ENCODE results near the gene ZNF385D. TPM values are rescaled to one million over a fixed set of nuclear protein-coding genes. Genes with fewer than 3 reads are reported as not detected.

Gene ZNF385D
- total and polyA plus RNA-seq, 8 donors: 1.6 to 28.6 (median 17.5) TPM

DNA sequence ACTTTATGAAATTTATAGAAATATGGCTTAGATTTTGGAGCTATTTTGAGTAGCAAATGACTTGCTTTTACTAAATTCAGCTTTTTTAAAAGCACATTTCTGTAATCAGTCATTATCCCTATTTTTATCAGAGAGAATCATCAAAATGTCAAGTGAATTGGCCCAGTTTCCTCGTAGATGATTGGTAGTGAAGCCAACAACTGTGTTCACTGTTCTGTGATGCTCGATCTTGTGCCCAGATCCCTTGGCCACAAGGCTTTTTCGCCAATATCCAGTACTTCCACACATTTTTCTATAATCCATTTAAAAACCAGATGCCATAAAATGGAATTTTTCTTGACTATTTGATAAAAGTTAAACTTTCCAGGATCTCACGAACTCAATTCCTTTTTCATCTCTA, 336.5 kb downstream of the ZNF385D start:
- H3K4me3 ChIP-seq: no peak overlapping the region
- no peak for ATAC-seq
- H3K9me3 ChIP-seq: no peaks in the 10 kb centered on the region
- no peaks in the 10 kb centered on the region for H3K27me3 ChIP-seq
- DNase-seq: no peak
- TF ChIP-seq, protein P1, sequence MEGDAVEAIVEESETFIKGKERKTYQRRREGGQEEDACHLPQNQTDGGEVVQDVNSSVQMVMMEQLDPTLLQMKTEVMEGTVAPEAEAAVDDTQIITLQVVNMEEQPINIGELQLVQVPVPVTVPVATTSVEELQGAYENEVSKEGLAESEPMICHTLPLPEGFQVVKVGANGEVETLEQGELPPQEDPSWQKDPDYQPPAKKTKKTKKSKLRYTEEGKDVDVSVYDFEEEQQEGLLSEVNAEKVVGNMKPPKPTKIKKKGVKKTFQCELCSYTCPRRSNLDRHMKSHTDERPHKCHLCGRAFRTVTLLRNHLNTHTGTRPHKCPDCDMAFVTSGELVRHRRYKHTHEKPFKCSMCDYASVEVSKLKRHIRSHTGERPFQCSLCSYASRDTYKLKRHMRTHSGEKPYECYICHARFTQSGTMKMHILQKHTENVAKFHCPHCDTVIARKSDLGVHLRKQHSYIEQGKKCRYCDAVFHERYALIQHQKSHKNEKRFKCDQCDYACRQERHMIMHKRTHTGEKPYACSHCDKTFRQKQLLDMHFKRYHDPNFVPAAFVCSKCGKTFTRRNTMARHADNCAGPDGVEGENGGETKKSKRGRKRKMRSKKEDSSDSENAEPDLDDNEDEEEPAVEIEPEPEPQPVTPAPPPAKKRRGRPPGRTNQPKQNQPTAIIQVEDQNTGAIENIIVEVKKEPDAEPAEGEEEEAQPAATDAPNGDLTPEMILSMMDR (IDR thresholded peaks at IDR 0.05): no peak
- intact Hi-C loops (cut with DNase I): no loop called here
- no peak overlapping the region for H3K27ac ChIP-seq
- no peaks in the 10 kb centered on the region for H3K4me1 ChIP-seq
- no peaks in the 10 kb centered on the region for H3K36me3 ChIP-seq

DNA sequence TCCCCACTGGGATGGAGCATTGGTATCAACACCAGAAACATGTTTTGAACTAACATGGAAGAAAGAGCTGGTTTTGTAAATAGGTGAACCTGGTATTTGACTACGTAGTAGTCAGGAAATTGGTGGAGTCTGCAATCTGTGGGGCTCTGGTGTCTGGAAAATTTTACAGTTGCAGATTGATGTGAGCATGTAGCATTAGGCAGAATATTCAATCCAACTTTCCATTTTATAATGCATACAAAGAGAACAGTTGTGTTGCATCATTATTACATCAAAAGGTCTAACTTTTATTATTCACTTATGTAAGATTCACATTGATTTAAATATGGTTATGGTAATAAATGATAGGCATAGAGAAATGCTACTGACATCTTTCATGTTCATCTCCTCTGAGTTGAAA, 340.0 kb downstream of the ZNF385D start:
- no peak overlapping the region for H3K4me3 ChIP-seq
- TF ChIP-seq, protein P1 (IDR thresholded peaks at IDR 0.05): no peak
- no peaks in the 10 kb centered on the region for H3K36me3 ChIP-seq
- no peak for DNase-seq
- peaks cover 0 to 2% of the 10 kb centered on the region in 2 donors for H3K9me3 ChIP-seq
- no peaks in the 10 kb centered on the region for H3K4me1 ChIP-seq
- H3K27ac ChIP-seq: no peak overlapping the region
- intact Hi-C loops (cut with DNase I): no loop called here
- no peaks in the 10 kb centered on the region for H3K27me3 ChIP-seq
- ATAC-seq: no peak

DNA sequence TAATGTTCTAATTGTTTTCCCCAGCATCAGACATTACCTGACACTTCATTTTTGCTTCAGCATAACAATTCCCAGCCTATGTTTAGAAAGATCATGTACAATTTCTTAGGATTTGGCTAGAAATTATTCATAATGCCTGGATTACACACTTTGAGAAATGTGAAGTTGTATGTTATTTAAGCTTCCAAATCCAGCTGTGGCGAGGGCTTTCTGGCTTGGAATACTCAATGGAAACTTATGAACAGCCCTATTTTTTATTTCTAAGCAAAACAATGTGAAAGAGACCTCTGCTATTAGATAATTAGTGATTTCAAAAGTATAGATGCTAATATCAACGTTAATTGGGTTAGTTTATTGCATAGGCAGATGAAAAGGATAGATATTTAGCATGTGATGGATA, 341.6 kb downstream of the ZNF385D start:
- Histone ChIP-seq H3K27me3 (no peaks in the 10 kb centered on the region), H3K36me3 (no peaks in the 10 kb centered on the region), H3K4me1 (no peaks in the 10 kb centered on the region), H3K27ac (no peak overlapping the region), H3K4me3 (no peak overlapping the region), H3K9me3 (peaks cover 0 to 19% of the 10 kb centered on the region in 2 donors)
- intact Hi-C loops (cut with DNase I): no loop called here
- DNase-seq (no peak), ATAC-seq (no peak)
- TF ChIP-seq, protein P1 (IDR thresholded peaks at IDR 0.05): no peak

DNA sequence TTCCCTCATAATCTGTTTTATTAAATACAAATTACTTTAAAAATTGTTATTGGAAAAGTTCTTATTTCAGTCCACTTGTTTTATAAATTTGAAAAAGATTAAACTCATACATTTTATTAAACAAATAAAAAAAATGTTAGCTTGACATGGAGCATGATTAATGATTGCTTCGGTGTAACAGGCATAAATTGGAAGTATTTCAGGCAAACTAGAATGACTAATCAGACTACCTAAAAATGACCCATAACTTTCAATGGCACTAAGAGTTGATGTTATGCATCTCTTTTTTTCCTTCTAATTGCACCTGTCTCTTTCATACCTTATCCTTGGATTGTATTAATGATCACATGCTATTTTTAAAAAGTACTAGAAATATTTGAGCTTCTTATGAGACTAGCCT, 343.3 kb downstream of the ZNF385D start:
- Histone ChIP-seq H3K4me3 (no peak overlapping the region), H3K9me3 (peaks cover 0 to 29% of the 10 kb centered on the region in 2 donors), H3K4me1 (no peaks in the 10 kb centered on the region), H3K36me3 (no peaks in the 10 kb centered on the region), H3K27ac (no peak overlapping the region), H3K27me3 (no peaks in the 10 kb centered on the region)
- ATAC-seq: no peak
- no peak for DNase-seq
- intact Hi-C loops (cut with DNase I): no loop called here
- TF ChIP-seq, protein P1 (IDR thresholded peaks at IDR 0.05): no peak

DNA sequence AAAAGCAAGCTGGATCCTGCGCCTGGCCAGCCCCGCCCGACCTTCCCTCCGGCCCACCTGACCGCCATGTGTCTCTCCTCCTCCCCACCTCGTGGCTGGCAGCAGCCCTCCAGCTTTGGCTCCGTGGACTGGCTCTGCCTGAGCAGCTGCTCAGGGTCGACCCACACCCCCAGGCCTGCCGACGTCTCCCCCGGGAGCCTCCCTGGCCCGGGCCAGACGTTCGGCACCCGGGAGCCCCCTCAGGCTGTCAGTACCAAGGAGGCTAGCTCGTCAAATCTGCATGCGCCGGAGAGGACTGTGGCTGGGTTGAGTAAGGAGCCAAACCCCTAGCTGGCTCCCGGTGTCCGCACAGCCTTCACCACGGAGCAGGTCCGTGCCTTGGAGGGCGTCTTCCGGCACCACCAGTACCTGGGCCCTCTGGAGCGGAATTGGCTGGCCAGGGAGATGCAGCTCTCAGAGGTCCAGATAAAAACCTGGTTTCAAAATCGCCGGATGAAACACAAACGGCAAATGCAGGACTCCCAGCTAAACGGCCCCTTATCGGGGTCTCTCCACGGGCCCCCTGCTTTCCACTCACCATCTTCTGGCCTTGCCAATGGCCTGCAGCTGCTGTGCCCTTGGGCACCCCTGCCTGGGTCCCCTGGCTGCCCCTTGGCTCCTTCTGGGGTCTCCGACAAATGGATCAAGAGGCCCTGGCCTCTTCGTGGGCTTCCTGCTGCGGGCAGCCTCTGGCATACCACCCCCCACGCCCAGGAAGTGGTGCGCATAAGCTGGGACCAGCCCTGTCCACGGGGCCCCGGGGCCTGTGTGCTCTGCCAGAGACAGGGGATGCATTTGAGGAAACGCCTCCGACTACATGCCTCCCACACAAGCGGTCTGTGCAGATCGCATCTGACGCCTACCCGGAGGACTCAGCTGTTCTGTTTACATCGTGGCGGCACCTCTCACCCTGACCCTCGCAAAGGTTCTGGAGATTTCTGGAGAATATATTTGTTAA, 345.0 kb downstream of the ZNF385D start:
- Histone ChIP-seq H3K27me3 (no peaks in the 10 kb centered on the region), H3K4me3 (no peak overlapping the region), H3K27ac (no peak overlapping the region), H3K9me3 (peaks cover 0 to 29% of the 10 kb centered on the region in 2 donors), H3K4me1 (no peaks in the 10 kb centered on the region), H3K36me3 (no peaks in the 10 kb centered on the region)
- peak in 1 of 4 donors; percentile 73 for DNase-seq
- intact Hi-C loops (cut with DNase I): no loop called here
- no peak for ATAC-seq
- TF ChIP-seq, protein P1 (IDR thresholded peaks at IDR 0.05): no peak
